ENCODE results near the gene CAPRIN1. TPM values are rescaled to one million over a fixed set of nuclear protein-coding genes. Genes with fewer than 3 reads are reported as not detected.

CAPRIN1 gene
- total and polyA plus RNA-seq, 2 experiments from 2014 or later: 127 to 176 TPM

GRCh38 chr11:34012734-34013133 lies 38.8 kb upstream of the CAPRIN1 start:
- H2AFZ ChIP-seq: no peak overlapping the region
- H3K9ac ChIP-seq: no peak overlapping the region
- TF ChIP-seq EZH2 (IDR thresholded peaks at IDR 0.05; ENCODE audit: insufficient read depth, poor library complexity, severe bottlenecking) (no peak), EZH2phosphoT487 (IDR thresholded peaks at IDR 0.05; ENCODE audit: insufficient read depth, low read depth) (no peak)
- no peaks in the 10 kb centered on the region for H3K36me3 ChIP-seq (ENCODE audit: low read depth)
- H3K9me2 ChIP-seq (ENCODE audit: insufficient read depth): no peaks in the 10 kb centered on the region
- no peak overlapping the region for H3K4me2 ChIP-seq (ENCODE audit: unreplicated experiment)
- no peak overlapping the region for H3K4me3 ChIP-seq
- H3K27me3 ChIP-seq (replicated peaks; ENCODE audit: insufficient read depth): peaks cover 11% of the 10 kb centered on the region; the same call in 1 of the 2 replicates
- no peaks in the 10 kb centered on the region for H3F3A ChIP-seq (ENCODE audit: insufficient read depth)
- H3K4me1 ChIP-seq (ENCODE audit: insufficient read depth): no peaks in the 10 kb centered on the region
- H4K20me1 ChIP-seq (ENCODE audit: insufficient read depth): no peaks in the 10 kb centered on the region
- in situ Hi-C loops (cut with MboI): no loop called here
- 90 to 92% methylated on average over 1 of the region's 1 CpG for WGBS, 2 experiments (ENCODE audit: low coverage in 1 of 2, low lambda C conversion rate in 2 of 2, missing lambda C conversion rate in 2 of 2)
- no peak overlapping the region for H3K27ac ChIP-seq
- H3K9me3 ChIP-seq (ENCODE audit: low read depth): no peaks in the 10 kb centered on the region
- DNase-seq: no peak
- H3K79me2 ChIP-seq (ENCODE audit: insufficient read depth): no peaks in the 10 kb centered on the region

GRCh38 chr11:34013898-34014571 lies 37.5 kb upstream of the CAPRIN1 start:
- Histone ChIP-seq H3K4me2 (ENCODE audit: unreplicated experiment) (no peak overlapping the region), H3K27me3 (replicated peaks; ENCODE audit: insufficient read depth) (peaks cover 11% of the 10 kb centered on the region; the same call in 1 of the 2 replicates), H3K36me3 (ENCODE audit: low read depth) (no peaks in the 10 kb centered on the region), H3K79me2 (ENCODE audit: insufficient read depth) (no peaks in the 10 kb centered on the region), H3K9ac (no peak overlapping the region), H3K4me1 (ENCODE audit: insufficient read depth) (no peaks in the 10 kb centered on the region), H4K20me1 (ENCODE audit: insufficient read depth) (no peaks in the 10 kb centered on the region), H3K4me3 (no peak overlapping the region), H3F3A (ENCODE audit: insufficient read depth) (no peaks in the 10 kb centered on the region), H2AFZ (no peak overlapping the region), H3K27ac (no peak overlapping the region), H3K9me3 (ENCODE audit: low read depth) (no peaks in the 10 kb centered on the region), H3K9me2 (ENCODE audit: insufficient read depth) (no peaks in the 10 kb centered on the region)
- in situ Hi-C loops (cut with MboI): no loop called here
- TF ChIP-seq EZH2phosphoT487 (IDR thresholded peaks at IDR 0.05; ENCODE audit: insufficient read depth, low read depth) (no peak), EZH2 (IDR thresholded peaks at IDR 0.05; ENCODE audit: insufficient read depth, poor library complexity, severe bottlenecking) (no peak)
- peak; percentile 25 for DNase-seq
- 14 to 23% methylated on average over 4 of the region's 4 CpGs for WGBS, 2 experiments (ENCODE audit: low coverage in 1 of 2, low lambda C conversion rate in 2 of 2, missing lambda C conversion rate in 2 of 2)

GRCh38 chr11:34021977-34022735 lies 29.4 kb upstream of the CAPRIN1 start:
- Histone ChIP-seq H3K4me3 (no peak overlapping the region), H3K36me3 (ENCODE audit: low read depth) (no peaks in the 10 kb centered on the region), H3F3A (ENCODE audit: insufficient read depth) (no peaks in the 10 kb centered on the region), H3K9me3 (ENCODE audit: low read depth) (no peaks in the 10 kb centered on the region), H2AFZ (no peak overlapping the region), H3K9me2 (ENCODE audit: insufficient read depth) (no peaks in the 10 kb centered on the region), H3K4me2 (ENCODE audit: unreplicated experiment) (no peak overlapping the region), H3K27me3 (replicated peaks; ENCODE audit: insufficient read depth) (no peaks in the 10 kb centered on the region), H3K4me1 (ENCODE audit: insufficient read depth) (no peaks in the 10 kb centered on the region), H3K79me2 (ENCODE audit: insufficient read depth) (no peaks in the 10 kb centered on the region), H3K27ac (no peak overlapping the region), H3K9ac (no peak overlapping the region), H4K20me1 (ENCODE audit: insufficient read depth) (no peaks in the 10 kb centered on the region)
- in situ Hi-C loops (cut with MboI): no loop called here
- WGBS, 2 experiments (ENCODE audit: low coverage in 1 of 2, low lambda C conversion rate in 2 of 2, missing lambda C conversion rate in 2 of 2): 39 to 45% methylated on average over 3 of the region's 3 CpGs
- no peak for DNase-seq
- no peak for TF ChIP-seq EZH2phosphoT487 (IDR thresholded peaks at IDR 0.05; ENCODE audit: insufficient read depth, low read depth)
- TF ChIP-seq EZH2 (IDR thresholded peaks at IDR 0.05; ENCODE audit: insufficient read depth, poor library complexity, severe bottlenecking): no peak

GRCh38 chr11:34026432-34026831 lies 25.1 kb upstream of the CAPRIN1 start:
- WGBS, 2 experiments (ENCODE audit: low coverage in 1 of 2, low lambda C conversion rate in 2 of 2, missing lambda C conversion rate in 2 of 2): 65 to 69% methylated on average over 14 of the region's 14 CpGs
- Histone ChIP-seq H3K4me2 (ENCODE audit: unreplicated experiment) (no peak overlapping the region), H3K79me2 (ENCODE audit: insufficient read depth) (no peaks in the 10 kb centered on the region), H3F3A (ENCODE audit: insufficient read depth) (peaks cover 5% of the 10 kb centered on the region; the same call in 1 of the 2 replicates), H3K4me3 (no peak overlapping the region), H3K9ac (no peak overlapping the region), H3K9me2 (ENCODE audit: insufficient read depth) (no peaks in the 10 kb centered on the region), H3K36me3 (ENCODE audit: low read depth) (no peaks in the 10 kb centered on the region), H3K9me3 (ENCODE audit: low read depth) (no peaks in the 10 kb centered on the region), H4K20me1 (ENCODE audit: insufficient read depth) (no peaks in the 10 kb centered on the region), H3K4me1 (ENCODE audit: insufficient read depth) (0 out of 2 replicates have a peak, but pooled peaks cover 11% of the 10 kb centered on the region), H2AFZ (no peak overlapping the region), H3K27me3 (replicated peaks; ENCODE audit: insufficient read depth) (no peaks in the 10 kb centered on the region), H3K27ac (no peak overlapping the region)
- no peak for TF ChIP-seq EZH2 (IDR thresholded peaks at IDR 0.05; ENCODE audit: insufficient read depth, poor library complexity, severe bottlenecking)
- TF ChIP-seq EZH2phosphoT487 (IDR thresholded peaks at IDR 0.05; ENCODE audit: insufficient read depth, low read depth): no peak
- in situ Hi-C loops (cut with MboI): no loop called here
- no peak for DNase-seq
